Tibial nerve (tissue), 4 donors: ENCODE data around the gene ARHGEF28. TPM values are rescaled to one million over a fixed set of nuclear protein-coding genes. Genes with fewer than 3 reads are reported as not detected.

ENCODE experiments used
- DNase-seq, 2 donors: peaks; one replicate each; pipeline ENCODE4 v3.0.0-alpha.2; 2019; ENCODE audit warnings: low spot score in 2 of 2
- H3K27ac ChIP-seq, 4 donors: fragments of 200-600 bp; sonication (generic) in 3 of 4; one replicate each; pipeline ENCODE4 v1.5.1; 2017 to 2019; ENCODE audit warnings: mild to moderate bottlenecking in 1 of 4
- H3K27me3 ChIP-seq, 2 donors: fragments of 200-600 bp; sonication (generic) in 1 of 2; one replicate each; pipeline versions ENCODE4 v1.5.1 to v1.6.0; 2017 to 2019
- H3K36me3 ChIP-seq, 3 donors: fragments of 200-600 bp; sonication (generic); one replicate each; pipeline ENCODE4 v1.5.1; 2018 to 2019
- H3K4me1 ChIP-seq, 4 donors: fragments of 200-600 bp; sonication (generic) in 3 of 4; one replicate each; pipeline ENCODE4 v1.5.1; 2017 to 2019
- H3K4me3 ChIP-seq, 4 donors: fragments of 200-600 bp; sonication (generic) in 3 of 4; one replicate each; pipeline ENCODE4 v1.5.1; 2017 to 2019; ENCODE audit warnings: mild to moderate bottlenecking in 1 of 4, moderate library complexity in 1 of 4
- H3K9me3 ChIP-seq, 4 donors: fragments of 200-600 bp; sonication (generic) in 3 of 4; one replicate each; pipeline ENCODE4 v1.5.1; 2017 to 2019
- EP300 ChIP-seq, 2 donors: sonication (generic); formaldehyde crosslinking; IDR thresholded peaks; one replicate each; pipeline ENCODE4 v1.6.1; 2017; ENCODE audit warnings: antibody characterized with exemption in 2 of 2, mild to moderate bottlenecking in 1 of 2
- POLR2A ChIP-seq, 2 donors: fragments of 450-650 bp; IDR thresholded peaks; one replicate each; pipeline ENCODE4 v1.6.1; 2017; ENCODE audit warnings: antibody characterized with exemption in 2 of 2, mild to moderate bottlenecking in 2 of 2, moderate library complexity in 2 of 2
- WGBS, 2 donors: methylation state at CpG; one replicate each; pipeline ENCODE4 v1.1.5; 2018; 5-methylcytosine and 5-hydroxymethylcytosine counted together
- total RNA-seq, 4 donors: library from RNA; depleted of rRNA; stranded (reverse); fragments of >200 nt; gene quantifications; one replicate each; pipeline ENCODE4 v1.1.0, GENCODE V29; 2016
- TF ChIP-seq, protein P1 (sequence below), 5 experiments: fragments of 200-600 bp in 3 of 5; fragments of 450-650 bp in 2 of 5; sonication (generic) in 3 of 5; IDR thresholded peaks; one replicate each; pipeline ENCODE4 v1.5.1; 2016 to 2019; ENCODE audit warnings: antibody characterized with exemption in 5 of 5, mild to moderate bottlenecking in 3 of 5, moderate library complexity in 2 of 5

The ARHGEF28 gene
- total RNA-seq, 4 donors from 2014 or later, result 66.0 to 83.9 (median 72.5) TPM

DNA sequence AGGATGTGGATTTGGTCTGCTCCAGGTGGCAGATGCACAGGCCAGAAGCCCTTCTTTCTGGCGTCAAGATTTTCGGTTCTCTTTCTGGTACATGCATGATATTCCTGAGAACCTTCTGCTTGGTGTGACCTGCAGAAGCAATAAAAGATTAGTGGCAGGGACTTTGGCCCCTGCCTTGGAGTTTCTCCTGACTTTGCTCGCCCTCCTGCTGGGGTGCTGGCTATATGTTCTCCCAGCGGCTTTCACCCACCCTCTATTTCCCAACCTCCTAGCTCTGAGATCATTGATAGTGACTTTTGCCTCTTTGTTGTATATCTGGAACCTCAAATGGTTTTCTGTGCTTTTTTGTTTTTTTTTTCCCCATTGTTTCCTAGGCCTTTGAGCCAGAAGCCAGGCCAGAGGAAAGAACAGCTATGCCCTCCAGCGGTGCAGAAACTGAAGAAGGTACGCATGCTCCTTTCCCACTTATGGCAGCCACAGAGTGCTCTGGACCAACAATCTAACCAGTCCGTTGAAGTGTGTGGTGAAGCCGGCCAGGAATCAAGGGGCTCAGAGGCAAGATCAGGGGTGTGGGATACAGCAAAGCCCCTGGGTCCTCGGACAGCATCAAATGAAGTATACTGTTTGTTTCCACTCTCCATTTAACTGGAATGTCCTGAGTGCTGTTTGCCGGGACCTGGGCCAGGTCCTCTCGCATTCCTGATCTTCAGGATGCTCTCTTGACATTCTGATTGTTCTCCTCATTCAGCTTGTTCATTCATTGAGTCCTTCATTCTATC, 154.5 kb downstream of the ARHGEF28 start:
- Histone ChIP-seq H3K27ac (no peak overlapping the region), H3K36me3 (peaks cover 0 to 47% (median 0%) of the 10 kb centered on the region in 3 donors), H3K4me3 (no peak overlapping the region), H3K9me3 (no peaks in the 10 kb centered on the region), H3K4me1 (peaks cover 0 to 11% (median 0%) of the 10 kb centered on the region in 4 donors), H3K27me3 (no peaks in the 10 kb centered on the region)
- DNase-seq, result no peak
- 73 to 82% methylated on average over 11 of the region's 11 CpGs for WGBS, 2 donors
- TF ChIP-seq EP300 (IDR thresholded peaks at IDR 0.05), result no peak
- TF ChIP-seq POLR2A (IDR thresholded peaks at IDR 0.05), result no peak
- TF ChIP-seq, protein P1, sequence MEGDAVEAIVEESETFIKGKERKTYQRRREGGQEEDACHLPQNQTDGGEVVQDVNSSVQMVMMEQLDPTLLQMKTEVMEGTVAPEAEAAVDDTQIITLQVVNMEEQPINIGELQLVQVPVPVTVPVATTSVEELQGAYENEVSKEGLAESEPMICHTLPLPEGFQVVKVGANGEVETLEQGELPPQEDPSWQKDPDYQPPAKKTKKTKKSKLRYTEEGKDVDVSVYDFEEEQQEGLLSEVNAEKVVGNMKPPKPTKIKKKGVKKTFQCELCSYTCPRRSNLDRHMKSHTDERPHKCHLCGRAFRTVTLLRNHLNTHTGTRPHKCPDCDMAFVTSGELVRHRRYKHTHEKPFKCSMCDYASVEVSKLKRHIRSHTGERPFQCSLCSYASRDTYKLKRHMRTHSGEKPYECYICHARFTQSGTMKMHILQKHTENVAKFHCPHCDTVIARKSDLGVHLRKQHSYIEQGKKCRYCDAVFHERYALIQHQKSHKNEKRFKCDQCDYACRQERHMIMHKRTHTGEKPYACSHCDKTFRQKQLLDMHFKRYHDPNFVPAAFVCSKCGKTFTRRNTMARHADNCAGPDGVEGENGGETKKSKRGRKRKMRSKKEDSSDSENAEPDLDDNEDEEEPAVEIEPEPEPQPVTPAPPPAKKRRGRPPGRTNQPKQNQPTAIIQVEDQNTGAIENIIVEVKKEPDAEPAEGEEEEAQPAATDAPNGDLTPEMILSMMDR (IDR thresholded peaks at IDR 0.05), result peak in 1 of 5 experiments; percentile 17

DNA sequence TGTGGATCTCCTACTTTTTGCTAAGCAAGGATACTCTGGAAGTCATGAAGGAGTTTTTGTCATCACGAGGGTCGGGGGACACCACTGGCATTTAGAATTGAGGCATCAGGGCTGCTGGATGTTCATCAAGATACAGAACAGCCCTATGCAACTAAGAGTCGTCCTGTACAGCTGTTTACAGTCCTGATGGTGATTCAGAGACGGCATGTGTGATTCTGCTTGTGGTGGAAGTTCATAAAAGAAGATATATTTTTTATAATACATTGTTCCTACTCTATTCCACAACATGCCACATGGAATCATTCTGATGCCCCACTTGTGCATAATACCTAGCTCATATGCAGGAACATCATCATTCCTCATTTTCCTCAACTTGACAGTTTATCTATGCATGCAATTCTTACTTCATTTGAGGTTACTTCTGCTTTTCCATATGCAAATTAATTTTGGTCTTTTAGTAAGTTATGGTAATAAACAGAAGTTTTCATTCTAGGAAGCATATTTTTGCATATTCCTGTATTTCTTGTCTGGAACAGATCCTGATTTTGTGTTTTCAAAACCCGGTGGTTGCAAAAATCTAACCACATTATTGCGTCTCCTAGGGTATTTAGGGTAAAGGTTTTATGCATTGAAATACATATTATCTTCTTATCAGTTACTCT, 155.2 kb downstream of the ARHGEF28 start:
- Histone ChIP-seq H3K4me1 (peaks cover 0 to 11% (median 0%) of the 10 kb centered on the region in 4 donors), H3K9me3 (no peaks in the 10 kb centered on the region), H3K36me3 (peaks cover 0 to 47% (median 0%) of the 10 kb centered on the region in 3 donors), H3K4me3 (no peak overlapping the region), H3K27ac (no peak overlapping the region), H3K27me3 (no peaks in the 10 kb centered on the region)
- 91% methylated on average over 6 of the region's 6 CpGs for WGBS, 2 donors
- no peak for DNase-seq
- TF ChIP-seq POLR2A (IDR thresholded peaks at IDR 0.05) (no peak), EP300 (IDR thresholded peaks at IDR 0.05) (no peak)
- TF ChIP-seq, protein P1 (IDR thresholded peaks at IDR 0.05), result no peak

DNA sequence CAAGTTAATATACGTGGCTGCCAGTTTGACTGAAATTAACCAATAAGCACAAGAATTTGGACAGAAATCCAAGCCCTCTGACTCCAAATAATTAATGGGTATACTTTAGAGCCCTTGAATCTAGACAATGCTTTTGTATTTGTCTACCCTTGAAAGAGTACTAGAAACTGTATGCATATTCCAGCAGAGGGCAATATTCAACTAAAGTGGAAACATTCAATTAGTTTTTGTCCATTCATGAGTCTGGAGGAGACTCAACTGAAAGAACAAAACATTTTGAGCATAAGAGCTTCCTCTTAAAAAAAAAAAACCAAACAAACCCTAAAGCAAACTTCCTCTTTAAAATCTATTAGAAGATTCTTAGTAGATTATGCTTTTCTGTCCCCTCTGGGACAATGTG, 157.8 kb downstream of the ARHGEF28 start:
- Histone ChIP-seq H3K27me3 (no peaks in the 10 kb centered on the region), H3K4me1 (peaks cover 0 to 19% (median 0%) of the 10 kb centered on the region in 4 donors), H3K9me3 (no peaks in the 10 kb centered on the region), H3K4me3 (no peak overlapping the region), H3K27ac (no peak overlapping the region), H3K36me3 (peaks cover 0 to 27% (median 0%) of the 10 kb centered on the region in 3 donors)
- 38 to 47% methylated on average over 1 of the region's 1 CpG for WGBS, 2 donors
- DNase-seq, result no peak
- no peak for TF ChIP-seq POLR2A (IDR thresholded peaks at IDR 0.05)
- TF ChIP-seq, protein P1 (IDR thresholded peaks at IDR 0.05), result peak in 3 of 5 experiments; percentile 10 to 42 (median 36)
- TF ChIP-seq EP300 (IDR thresholded peaks at IDR 0.05), result no peak

DNA sequence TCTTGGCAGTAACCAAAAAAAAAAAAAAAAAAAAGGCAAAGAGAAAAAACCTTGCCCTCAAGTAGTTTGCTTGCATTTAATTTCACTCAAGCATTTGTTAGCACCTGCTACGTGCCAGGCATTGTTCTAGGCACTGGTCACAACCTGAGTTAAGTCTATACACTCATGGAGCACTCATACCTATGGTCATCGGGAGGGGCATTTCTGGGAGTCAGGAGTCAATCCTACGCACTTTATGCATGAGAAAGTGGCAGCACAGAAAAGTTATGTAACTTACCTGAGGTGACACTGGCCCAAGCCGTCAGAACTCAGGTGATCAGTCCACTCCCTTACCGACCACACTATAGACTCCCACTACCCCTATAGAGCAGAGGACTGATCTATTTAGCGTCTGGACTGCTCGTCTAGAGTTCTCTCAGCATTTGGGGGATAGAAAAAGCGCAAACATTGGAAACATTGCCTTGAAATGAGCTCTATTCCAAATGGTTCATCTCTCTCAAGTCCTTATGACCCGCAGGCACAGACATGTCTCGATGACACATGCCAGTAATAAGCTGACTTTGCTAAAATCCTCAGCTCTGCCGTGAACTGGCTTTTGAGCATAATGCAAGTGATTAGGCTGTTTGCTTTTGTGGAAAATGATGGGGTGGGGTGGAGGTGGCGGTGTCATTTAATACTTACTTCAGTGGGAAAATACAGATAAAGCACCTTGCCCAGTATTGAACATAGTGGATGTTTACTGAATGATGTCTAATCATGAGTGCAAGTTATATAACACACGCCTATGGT, 160.2 kb downstream of the ARHGEF28 start:
- no peak for DNase-seq
- no peak overlapping the region for H3K27ac ChIP-seq
- H3K36me3 ChIP-seq, result peaks cover 0 to 10% (median 0%) of the 10 kb centered on the region in 3 donors
- no peaks in the 10 kb centered on the region for H3K9me3 ChIP-seq
- H3K4me1 ChIP-seq, result peaks cover 0 to 37% (median 2%) of the 10 kb centered on the region in 4 donors
- TF ChIP-seq POLR2A (IDR thresholded peaks at IDR 0.05) (no peak), EP300 (IDR thresholded peaks at IDR 0.05) (no peak)
- TF ChIP-seq, protein P1 (IDR thresholded peaks at IDR 0.05), result no peak
- WGBS, 2 donors, result 86 to 89% methylated on average over 13 of the region's 13 CpGs
- H3K4me3 ChIP-seq, result no peak overlapping the region
- no peaks in the 10 kb centered on the region for H3K27me3 ChIP-seq
